Right forelimb (tissue), 1 donor: Measurements from ENCODE around the gene PTPN6.

Experiments
- DNase-seq: peaks from one replicate; pipeline ENCODE4 v3.0.0-alpha.2; 2018

PTPN6 gene

DNA sequence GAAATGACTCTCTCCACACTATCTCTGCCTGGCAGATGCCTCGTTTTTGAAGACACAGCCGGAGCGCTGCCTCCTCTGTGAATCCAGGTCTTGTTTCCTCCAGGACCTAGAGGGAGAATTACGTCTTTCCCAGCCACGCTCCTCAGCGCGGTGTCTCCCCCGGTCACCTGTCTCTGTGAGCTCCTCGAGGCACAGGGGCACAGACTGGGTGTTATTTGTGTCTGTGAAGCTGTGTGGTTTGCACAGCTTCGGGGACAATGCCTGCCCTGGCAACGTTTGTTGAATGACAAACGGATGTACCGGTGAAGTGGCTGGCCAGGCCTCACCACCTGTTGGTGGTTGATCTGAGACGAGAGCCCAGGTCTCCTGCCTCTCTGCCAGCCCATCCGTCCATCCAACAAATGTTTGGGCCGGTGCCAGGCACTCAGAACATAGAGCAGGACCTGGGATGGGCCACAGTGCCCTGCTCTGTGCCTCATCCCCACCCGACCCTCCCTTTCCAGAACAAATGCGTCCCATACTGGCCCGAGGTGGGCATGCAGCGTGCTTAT lies 6.1 kb downstream of the PTPN6 start:
- DNase-seq, result no peak

DNA sequence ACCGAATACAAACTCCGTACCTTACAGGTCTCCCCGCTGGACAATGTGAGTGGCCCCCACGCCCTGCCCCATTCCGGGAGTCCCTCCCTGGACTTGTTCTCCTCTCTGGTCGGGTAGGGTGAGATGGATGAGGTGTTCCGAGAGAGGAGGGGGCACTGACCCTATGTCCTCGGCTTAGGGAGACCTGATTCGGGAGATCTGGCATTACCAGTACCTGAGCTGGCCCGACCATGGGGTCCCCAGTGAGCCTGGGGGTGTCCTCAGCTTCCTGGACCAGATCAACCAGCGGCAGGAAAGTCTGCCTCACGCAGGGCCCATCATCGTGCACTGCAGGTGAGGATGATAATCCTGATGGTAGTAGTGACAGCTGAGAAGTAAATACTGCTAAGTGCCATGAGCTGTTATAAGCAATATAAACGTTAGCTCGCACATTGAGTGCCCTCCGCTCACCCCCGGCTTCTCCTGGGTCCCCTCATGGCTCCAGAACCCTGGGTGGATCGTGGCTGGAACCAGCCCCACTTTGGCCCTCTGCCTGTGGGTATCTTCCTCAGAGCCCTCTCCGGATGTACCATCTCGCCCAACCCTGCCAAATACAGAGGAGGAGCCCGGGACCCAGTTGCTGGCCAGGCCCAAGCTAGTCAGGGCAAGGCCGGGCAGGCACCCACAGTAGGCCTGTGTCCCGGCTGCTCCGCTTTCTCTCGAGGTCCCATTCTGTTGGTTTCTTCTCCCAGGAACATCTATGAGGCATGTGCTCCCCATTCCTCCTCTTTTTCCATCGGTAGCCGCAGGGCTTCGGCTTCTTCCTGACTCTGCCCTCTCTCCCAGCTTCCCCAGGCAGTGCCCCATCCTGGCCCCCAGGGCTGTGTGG lies 6.8 kb downstream of the PTPN6 start:
- no peak for DNase-seq

DNA sequence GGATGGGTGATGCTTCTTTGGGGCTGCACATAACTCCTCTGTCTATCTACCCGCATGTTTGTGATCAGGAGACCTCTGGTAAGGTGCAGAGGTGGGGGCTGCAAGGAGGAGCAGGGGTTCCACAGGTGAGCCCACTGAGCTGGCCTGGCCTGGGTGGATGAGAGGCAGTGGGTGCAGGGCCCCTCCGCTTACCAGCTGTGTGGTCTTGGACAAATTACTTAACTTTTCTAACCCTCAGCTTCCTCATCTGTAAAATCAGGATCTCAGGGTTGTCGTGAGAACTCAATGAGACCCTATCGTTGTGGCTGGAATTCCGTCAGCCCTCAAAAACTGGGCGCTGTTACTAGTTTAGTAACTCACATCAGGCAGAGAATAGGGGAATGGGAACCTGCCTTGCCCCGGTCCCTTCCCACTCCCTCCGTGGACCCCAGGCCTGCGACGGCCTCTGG lies 7.5 kb downstream of the PTPN6 start:
- no peak for DNase-seq

DNA sequence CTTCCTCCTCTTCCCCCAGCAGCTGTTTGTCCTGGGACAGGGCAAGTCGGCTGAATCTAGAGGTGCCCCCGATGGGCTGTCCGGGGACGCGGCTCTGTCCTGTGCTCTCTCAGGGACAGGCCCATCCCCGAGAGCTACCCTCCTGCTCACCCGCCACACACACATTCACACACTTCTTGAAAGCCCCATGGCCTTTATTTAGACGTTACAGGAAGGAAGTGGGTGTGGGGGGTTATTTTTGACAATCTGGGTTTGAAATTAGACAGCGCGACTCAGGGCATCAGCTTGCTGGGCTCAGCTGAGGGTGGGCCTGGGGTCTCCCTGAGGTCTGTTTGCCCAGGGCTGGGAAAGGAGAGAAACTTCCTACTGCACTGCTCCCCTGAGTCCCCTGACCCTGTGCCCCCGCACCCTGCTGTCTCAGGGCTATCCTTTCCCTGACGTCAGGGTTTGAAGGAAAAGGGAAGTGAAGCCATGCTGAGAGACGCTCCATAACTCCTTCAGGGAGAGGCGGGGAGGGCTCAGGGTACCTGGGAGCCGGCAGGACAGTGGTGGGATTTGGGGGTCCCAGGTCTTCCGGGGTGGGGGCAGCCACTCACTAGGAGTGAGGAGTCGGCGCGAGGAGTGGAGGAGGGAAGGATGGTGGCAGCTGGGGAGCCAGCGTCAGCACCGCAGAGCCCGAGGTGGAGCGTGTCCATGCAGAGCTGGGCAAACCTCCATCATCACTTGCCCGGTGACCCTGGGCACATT lies 8.1 kb downstream of the PTPN6 start:
- DNase-seq, result no peak

DNA sequence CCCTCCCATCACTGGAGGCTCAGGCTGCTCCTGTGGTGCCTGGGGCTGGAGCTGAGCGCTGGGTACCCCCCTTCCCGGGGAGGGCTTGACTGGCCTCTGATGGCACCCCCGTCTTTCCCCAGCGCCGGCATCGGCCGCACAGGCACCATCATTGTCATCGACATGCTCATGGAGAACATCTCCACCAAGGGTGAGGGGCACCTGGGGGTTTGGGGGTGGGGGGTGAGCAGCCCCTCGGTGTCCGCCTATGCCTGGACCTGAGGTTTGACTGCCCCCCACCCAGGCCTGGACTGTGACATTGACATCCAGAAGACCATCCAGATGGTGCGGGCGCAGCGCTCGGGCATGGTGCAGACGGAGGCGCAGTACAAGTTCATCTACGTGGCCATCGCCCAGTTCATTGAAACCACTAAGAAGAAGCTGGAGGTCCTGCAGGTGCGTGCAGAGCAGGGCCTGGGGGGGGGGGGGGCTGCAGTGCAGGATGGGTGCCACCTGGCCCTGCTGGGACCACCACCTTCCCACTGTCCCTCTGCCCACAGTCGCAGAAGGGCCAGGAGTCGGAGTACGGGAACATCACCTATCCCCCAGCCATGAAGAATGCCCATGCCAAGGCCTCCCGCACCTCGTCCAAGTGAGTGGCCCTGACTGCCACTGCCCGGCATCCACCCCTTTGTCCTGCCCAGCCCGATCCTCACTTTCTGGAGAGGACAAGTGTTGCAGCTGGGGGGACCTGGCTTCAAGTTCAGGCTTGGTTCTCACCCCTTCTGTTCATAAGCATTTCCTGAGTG lies 8.8 kb downstream of the PTPN6 start:
- DNase-seq, result no peak

DNA sequence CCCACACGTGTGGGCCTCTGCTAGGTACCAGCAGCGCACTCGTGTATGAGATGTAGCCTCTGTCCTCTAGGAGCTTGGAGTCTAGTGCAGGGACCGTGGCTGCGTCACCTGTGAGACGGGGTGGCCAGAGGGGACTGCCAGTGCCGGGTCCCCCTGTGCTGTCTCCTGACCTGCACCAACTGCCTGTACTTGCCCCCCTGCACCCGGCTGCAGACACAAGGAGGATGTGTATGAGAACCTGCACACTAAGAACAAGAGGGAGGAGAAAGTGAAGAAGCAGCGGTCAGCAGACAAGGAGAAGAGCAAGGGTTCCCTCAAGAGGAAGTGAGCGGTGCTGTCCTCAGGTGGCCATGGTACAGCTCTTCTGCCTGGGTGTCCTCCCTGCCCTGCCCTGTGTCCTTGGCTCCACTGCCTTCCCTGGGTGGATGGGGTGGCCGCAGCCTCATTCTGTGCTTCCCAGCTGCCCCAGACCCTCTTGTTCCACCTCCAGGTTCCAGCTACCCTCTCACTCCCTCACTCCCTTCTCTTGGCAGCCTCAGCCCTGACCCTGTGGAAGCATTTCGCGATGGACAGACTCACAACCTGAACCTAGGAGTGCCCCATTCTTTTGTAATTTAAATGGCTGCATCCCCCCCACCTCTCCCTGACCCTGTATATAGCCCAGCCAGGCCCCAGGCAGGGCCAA lies 9.6 kb downstream of the PTPN6 start:
- DNase-seq, result no peak

DNA sequence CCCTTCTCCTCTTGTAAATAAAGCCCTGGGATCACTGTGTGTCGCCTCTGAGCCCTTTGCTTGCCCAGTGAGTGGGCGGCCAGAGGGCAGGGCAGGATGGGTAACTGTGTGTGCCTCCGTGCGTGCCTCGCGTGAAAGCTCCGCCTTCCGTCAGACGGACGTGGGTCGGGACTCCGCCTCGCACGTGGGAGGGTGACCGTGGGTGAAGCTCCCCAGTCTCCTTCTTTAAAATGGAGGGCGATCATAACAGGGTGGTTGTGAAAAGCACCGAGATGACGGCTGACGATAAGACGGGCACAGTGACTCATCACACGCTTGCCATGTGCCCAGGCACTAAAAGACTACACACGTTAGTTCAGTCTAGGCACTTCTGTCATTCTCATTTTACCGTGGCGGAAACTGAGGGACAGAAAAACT lies 10.1 kb downstream of the PTPN6 start:
- DNase-seq, result peak; percentile 48

DNA sequence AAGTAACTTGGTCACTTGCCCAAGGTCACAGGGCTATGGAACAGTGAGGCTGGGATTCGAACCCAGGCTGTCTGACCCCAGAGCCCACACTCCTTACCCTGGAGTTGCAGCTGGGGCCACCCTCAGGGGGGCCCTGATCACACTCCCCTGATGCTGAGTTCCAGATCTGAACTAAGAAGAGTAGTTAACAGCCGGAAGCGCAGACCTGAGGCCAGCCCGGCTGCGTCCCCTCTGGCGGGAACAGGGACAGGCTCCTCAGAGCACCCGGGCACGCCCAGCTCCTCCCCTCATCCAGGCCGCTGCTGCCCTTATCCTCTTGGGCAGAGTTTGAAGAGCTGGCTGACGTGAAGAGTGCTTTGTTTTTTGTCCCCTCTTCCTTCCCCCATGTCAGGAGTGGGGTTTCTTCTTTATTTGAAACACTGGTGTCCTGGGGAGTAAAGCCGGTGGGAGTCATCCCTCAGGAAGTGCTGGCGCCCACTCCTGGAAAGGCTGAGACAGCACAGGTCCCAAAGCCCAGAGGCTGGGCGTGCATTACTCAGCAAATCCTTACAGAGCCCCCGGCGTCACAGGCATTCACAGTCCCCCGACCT lies 10.6 kb downstream of the PTPN6 start:
- DNase-seq, result peak; percentile 64

DNA sequence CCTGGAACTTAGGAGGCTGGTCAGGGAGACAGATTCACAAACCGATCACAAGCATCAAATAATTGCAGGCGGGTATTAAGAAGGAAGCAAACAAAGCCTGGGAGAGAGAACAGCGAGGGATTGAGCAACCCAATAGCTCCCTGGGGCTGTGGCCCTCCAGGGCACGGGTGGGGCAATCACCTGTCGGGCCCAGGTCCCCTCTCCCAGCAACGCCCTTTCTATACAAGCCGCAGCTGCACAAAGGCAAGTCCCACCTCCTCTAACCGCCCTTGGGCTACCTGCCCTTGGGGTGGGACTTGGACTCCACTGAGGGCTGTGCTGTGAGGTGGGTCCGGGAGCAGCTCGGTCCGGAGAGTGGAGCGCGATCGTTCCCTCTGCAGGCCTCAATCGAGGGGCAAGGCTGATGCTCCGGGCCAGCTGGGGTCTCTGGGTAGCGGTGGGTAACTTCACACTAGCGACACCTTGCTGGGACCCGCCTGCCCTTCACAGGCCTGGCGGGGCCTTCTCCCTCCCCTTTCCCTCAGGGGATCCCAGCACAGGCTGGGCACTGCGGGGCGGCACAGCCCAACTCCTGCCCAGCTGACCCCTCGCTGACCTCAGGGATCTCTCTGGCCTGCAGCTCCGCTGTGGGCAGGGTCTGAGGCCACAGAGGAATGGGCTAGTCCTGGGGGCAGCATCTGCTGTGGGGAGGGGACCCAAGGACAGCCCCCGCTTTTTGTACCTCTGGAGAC lies 11.3 kb downstream of the PTPN6 start:
- DNase-seq, result no peak

DNA sequence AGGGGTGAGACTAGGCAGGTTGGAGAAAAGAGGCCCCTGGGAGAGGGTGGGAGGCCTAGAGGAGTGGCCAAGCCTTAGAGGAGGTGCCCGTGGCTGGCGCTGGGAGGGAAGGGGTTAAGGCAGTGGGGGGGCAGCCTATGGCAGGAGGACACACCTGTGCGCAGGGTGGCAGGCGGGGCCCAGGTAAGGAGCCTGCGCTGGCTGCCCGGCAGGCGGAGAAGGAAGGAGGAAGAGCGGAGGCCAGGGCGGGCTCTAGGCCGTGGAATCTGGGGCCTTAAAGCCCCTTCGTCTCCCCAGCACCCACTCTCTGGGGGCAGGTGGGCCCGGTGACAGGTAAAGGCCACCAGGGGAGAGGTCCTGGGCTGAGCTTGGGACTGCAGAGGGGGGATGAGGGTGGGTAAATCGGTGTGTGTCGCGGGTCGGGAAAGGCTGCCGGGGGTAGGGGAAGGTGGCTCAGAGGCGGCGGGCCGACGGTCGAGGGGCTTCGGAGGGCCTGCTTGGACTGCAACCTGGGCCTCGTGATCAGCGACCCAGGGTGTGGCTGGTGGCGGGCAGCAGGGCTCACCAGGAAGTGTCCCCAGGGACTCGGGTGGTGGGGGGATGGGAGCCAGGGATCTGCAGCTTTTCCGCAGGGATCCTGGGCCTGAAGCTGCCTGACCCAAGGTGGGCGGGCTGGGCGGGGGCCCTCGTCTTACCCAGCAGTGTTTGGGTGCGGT lies 12.0 kb downstream of the PTPN6 start:
- DNase-seq, result peak; percentile 43

DNA sequence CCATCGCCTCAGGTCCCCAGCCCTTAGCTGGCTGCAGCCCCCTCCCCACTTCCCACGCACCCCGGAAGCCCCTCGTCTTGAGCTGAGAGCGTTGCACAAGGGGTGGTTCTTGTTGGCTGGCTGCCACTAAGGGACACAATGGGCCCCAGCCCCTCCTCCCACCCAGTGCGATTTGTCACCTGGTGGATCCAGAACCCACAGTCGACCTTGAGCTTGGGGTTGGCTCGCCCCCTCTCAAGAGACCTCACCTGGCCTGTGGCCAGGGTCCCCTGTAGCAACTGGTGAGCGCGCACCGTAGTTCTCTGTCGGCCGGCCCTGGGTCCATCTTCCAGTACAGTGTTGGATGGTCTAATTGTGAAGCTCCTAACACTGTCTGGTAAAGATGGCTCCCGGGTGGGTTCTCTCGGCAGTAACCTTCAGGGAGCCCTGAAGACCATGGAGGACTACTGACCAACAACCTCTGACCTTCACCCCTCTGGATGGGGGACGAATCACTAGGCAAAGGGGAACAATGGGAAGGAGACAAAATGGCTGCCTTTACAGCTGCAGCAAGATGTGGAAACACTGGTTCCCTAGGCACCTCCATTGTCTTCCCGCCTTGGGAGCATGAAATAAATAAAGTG lies 12.7 kb downstream of the PTPN6 start:
- DNase-seq, result peak; percentile 30

DNA sequence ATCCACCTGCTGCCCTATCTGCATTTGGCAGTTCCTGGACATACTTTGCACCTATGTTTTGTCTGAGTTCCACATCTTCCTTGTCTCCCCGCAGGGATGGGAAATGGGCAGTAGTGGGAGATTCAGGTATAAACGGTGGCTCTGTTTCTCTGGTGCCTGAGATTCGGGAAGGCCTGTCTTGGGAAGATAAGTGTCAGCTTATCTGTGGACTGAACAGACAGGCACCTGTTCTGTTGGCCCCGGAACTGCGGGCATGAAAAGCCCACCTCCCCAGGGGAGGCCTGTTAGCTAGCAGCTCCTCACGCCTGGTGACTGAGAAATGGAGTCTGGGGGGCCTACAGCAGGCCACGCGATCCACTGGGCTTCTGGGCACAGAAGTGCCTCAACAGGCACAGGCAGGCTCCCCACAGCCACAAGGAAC lies 13.5 kb downstream of the PTPN6 start:
- peak; percentile 32 for DNase-seq

DNA sequence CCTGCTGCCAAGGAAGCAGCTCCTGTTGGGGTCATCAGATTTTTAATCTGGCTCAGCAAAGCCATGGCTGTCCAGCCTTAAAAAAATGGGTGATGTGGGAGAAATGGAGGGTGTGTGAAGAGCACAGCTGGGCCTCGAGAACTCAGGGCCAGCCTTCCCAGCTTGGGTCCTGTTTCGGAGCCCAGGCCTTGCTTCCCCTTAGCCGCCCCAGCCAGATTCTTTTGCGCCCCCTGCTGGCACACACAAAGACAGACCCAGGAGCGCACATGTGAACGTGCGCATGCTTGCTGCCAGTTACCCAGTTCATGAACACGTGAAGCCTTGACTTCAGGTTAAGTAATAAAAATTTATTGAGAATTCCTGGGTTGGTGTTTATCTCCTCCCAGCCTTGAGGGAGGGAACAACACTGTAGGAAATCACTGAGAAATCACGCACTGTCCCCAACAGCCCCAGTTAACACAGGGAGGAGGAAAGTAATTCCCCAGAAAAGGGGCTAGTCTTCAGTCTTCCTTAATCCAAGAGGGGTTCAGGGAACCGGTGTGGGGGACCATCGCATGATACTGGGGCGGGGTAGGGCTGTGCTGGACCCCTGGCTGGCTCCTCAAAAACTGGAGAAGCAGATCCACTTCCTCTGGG lies 14.0 kb downstream of the PTPN6 start:
- peak; percentile 87 for DNase-seq

DNA sequence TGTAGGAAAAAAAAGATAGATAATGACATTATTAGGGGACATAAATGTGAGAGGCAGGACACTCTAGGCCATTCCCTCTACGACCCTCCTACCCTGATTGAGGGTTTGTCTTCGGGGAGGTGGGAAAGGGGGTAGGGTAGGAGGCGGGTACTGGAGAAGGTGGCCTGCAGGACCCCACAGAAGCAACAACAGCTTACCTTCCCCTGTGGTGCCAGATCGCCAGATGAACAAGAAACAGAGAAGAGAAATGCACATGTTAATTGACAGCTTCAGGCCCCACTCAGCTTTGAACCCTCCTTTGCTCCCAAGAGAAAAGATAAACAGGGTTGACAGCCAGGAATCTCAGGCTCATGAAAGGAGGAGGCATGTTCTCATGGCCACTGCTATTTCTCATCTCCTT lies 14.6 kb downstream of the PTPN6 start:
- DNase-seq, result no peak

DNA sequence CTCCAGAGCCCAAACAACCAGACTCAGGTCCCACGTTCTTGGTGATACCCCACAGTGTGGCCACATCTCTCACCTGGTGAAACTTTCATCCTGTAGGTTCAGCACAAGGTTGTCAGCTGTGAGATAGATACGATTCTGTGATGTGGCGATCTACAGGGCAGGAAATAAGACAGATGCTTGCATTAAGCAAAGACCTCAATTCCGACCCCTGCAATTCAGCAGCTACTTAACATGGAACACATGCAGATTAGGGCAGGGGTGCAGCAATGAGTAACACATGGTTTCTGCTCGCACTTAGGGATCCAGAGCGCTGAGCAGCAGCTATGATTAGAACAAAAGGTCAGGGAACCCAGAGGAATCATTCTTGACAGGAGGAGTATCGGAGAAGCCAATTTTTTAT lies 15.2 kb downstream of the PTPN6 start:
- no peak for DNase-seq

DNA sequence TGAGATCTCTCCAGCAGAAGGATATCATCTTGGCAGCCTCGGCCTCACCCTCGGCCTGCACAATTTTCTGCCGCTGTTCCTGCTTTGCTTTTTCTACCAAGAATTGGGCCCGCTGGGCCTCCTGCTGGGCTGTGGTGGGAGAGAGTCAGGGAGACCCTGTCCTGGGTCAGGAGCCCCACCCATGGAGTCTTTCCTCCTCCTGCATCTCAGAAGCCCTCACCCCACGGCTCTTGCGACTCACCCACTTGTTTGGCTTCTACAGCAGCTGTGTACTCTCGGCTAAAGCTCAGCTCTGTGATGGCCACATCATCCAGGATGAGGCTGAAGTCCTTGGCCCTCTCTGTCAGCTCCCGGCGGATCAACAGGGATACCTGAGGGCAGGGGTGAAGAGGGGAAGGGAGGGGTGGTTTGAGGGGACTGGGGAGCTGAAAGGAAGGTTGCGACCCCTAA lies 16.5 kb downstream of the PTPN6 start:
- no peak for DNase-seq

DNA sequence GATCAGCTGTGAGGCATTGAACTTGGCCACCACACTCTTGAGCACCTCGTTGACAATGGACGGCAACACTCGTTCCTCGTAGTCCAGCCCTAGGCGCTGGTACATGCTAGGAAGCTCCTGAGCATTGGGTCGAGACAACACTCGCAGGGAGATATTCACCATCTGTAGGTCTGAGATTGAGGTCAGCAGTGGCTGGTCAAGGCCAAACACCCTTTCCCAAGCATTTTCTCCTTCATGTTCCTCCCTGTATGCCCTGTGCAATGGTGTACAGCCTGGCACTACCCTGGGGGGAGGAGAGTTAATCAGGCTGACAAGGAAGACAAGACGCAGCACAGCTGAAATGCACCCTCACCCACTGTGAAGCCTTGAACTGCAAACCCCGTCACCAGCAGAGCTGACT lies 17.3 kb downstream of the PTPN6 start:
- DNase-seq, result peak; percentile 37

DNA sequence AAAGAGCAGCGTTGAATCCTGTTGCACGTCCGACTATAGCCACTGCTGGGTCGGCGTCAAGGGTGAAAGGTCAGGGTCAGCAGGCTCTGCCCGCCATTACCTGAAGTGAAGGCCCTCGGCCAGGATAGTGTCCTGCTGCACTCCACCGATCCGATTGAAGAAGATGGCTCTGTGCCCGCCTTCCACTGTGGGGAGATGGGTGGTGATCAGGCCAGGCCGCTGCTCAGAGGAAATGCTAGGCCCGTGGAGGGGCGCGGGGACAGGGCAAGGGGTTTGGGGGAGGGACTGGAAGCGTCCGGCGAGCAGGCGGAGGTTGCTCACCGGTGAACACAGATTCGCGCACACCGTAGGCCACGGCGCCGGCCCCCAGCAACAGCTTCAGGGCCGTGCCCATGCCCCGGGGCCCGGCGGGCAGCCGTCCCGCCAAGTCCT lies 19.0 kb downstream of the PTPN6 start:
- no peak for DNase-seq

DNA sequence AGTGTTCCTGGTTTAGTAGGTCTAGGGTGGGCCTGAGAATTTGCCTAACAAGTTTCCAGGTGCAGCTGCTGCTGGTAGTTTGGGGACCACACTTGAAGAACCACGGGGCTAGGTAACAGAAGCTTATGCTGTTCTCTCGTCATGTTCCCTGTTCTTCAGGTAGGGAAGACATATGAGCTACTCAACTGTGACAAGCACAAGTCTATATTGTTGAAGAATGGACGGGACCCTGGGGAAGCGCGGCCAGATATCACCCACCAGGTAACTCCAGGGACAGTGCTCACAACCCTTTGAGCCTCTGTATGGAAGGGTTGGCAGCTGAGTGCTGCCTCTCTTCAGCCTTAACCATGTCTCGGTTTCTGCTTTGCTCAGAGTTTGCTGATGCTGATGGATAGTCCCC lies 23.0 kb downstream of the PTPN6 start:
- no peak for DNase-seq
